SW480 (cell line): ENCODE results near the gene RHBDL3.

Experiments used
- DNase-seq: peaks from one replicate; pipeline ENCODE4 v3.0.0-alpha.2; 2016; ENCODE audit warnings: low spot score

Gene RHBDL3

GRCh38 chr17:32266389-32267301, 1.0 kb downstream of the RHBDL3 start:
- DNase-seq: no peak

DNA sequence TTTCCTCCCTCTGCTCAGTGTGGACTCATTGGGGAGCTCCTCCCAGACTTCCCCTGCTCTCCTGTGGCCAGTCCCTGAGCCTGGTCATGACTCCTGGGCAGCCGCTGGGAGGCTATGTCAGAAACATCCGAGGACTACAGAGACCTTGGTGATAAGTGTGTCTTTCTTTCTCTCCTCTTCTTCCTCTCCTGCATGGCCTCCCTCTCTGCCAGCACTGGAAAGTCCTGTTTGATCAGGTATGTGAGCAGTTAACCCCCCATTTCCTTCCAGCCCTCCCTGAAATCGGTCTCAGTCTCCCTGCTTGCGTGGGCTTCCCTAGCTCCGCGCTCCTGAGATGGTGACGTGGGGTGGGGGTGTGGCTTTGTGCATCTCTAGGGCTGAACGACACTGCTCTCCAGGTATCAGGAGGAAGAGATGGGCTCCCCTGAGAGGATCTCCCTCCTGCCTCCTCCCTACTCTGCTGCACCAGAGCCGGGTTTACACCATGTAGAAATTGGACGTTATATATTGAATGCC, 2.1 kb downstream of the RHBDL3 start:
- no peak for DNase-seq

GRCh38 chr17:32268734-32269288, 3.2 kb downstream of the RHBDL3 start:
- DNase-seq: no peak

- peak; percentile 28 for DNase-seq
Measured at GRCh38 chr17:32269377-32269776, 3.7 kb downstream of the RHBDL3 start.

DNA sequence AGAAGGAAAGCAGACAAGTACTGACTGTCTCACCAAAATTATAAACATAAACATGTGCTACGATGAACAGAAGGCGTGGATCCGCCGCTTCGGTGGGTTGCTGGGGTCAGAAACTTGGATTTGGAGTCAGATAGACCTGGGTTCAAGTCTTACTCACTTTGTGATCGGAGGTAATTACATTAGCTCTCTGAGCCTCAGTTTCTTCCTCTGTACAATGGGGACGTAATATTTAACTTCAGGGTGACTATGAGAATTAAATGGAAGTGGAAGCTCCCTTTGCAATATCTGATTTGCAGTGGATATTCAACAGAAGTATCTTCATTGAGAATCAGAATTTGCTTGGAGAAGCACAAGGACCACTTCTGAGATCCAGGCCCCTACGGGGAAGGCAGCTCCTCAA, 6.2 kb downstream of the RHBDL3 start:
- DNase-seq: no peak

GRCh38 chr17:32274101-32274500, 8.5 kb downstream of the RHBDL3 start:
- no peak for DNase-seq

GRCh38 chr17:32274643-32275042, 9.0 kb downstream of the RHBDL3 start:
- DNase-seq: no peak

- peak; percentile 52 for DNase-seq
Measured at GRCh38 chr17:32275060-32276042, 9.7 kb downstream of the RHBDL3 start.

- no peak for DNase-seq
Measured at GRCh38 chr17:32276171-32276601, 10.6 kb downstream of the RHBDL3 start.

DNA sequence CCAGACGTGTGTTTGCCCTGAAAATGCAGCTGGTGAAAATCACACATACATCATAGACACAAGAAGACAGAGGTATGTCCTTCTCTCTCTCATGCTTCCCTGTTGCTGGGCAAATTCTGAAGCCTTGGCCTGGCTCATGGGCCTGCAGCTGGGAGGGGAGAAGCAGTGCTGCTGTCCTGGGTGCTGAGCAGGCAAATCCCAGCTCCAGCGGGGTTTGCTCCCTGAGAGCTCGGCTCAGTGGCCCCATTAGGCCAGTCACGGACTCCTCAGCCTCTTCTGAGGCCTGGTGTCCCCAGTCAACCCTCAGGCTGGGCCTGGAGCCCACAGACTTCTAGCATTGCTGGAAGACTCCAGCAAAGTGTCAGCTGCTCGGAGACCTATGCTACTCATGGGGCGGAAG, 11.7 kb downstream of the RHBDL3 start:
- no peak for DNase-seq

GRCh38 chr17:32278815-32279214, 13.2 kb downstream of the RHBDL3 start:
- no peak for DNase-seq

- no peak for DNase-seq
Measured at GRCh38 chr17:32279891-32280716, 14.5 kb downstream of the RHBDL3 start.

DNA sequence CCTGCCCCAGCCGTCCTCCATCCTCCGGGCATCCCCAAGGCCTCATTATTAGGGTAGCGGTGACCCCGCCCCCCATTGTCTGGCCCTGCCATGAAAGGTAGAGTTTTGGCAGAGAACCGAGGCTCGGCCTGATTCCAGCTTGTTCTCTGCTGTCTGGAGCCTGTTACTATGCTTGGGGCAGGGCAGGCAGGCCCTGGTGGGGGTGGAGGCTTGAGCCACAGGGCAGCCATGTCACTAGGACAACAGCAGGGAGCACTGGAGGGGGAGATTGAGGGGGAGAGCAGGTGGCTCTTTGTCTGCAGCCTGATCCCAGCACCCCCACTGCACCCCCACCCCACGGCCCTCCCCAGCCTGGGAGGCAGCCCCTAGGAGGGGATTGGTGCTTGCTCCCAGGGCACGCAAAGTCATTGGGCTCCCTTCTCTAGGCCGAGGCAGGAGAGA, 15.4 kb downstream of the RHBDL3 start:
- no peak for DNase-seq

DNA sequence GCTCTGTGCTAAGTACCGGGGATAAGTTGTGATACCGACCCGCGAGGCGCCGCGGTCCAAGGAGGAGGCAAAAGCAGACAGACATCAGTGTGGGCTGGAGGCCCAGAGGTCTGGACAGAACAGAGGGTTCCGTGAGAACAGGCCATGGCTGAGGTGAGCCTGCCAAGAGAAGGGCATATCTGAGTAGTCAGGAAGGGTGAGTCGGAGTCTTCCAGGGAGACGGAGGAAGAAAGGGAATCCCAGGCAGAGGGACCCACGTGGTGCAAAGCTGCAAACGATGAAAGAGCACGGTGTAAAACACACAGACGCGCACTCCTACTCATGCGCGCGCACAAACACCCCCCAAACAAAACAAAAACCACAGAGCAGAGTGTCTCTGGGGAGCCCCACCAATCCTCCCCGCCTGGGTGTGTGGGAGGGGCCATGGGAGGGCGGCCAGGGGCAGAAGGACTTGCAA, 18.1 kb downstream of the RHBDL3 start:
- no peak for DNase-seq

GRCh38 chr17:32285306-32285705, 19.7 kb downstream of the RHBDL3 start:
- DNase-seq: no peak

DNA sequence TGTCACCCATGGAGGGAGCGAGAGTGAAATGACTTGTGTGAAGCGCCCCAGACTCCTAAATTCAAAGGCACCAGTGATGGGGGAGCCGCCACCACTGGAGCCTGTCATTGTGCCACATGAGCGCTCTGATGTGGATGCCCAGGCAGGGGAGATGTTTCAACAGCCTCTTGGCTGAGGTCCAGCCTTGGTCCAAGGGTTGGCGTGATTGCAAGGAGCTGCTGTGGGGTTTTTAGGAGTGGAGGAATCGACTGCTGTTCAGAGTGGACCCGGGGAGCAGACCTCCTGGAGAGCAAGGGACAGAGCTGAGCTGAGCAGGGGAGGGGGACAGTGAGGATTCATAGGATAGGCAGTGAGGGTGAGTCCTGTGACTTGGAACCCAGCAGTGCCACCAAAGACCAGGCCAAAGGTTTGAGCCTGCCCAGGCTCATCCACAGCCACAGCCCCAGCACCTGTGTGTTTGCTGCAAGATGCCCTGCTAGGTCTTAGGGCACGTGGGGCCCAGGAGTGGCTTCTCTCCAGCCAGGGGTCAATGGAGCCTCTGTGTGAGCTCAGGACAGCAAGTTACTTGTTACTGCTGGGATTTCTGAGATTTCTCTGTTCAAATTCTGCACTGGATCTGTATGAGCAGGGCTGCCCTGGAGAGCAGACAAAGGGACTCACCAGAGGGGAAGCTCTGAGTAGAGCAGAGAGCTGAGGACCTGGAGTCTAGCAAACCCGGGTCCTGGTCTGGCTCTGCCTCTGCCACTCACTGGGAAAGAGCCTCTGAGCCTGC, 20.3 kb downstream of the RHBDL3 start:
- no peak for DNase-seq

GRCh38 chr17:32286518-32286900, 20.9 kb downstream of the RHBDL3 start:
- DNase-seq: no peak

GRCh38 chr17:32287804-32288511, 22.3 kb downstream of the RHBDL3 start:
- DNase-seq: no peak

DNA sequence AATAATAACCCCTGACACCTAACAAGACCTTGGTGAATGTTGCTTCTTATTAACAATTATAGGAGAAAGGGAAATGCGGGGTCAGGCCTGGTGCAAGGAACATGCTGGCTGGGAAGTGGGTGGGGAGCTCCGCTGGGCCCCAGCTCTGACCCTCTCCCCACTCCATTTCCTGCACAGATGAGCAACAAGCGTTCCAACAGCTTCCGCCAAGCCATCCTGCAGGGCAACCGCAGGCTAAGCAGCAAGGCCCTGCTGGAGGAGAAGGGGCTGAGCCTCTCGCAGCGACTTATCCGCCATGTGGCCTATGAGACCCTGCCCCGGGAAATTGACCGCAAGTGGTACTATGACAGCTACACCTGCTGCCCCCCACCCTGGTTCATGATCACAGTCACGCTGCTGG, 23.0 kb downstream of the RHBDL3 start:
- DNase-seq: no peak
